ENCODE measurements around the gene GTF2H4.
"Not testable (repeated sequence)": the region's sequence is repeated elsewhere in the genome, so short reads cannot be mapped to it uniquely, and the experiment has no call there.

Gene GTF2H4

DNA sequence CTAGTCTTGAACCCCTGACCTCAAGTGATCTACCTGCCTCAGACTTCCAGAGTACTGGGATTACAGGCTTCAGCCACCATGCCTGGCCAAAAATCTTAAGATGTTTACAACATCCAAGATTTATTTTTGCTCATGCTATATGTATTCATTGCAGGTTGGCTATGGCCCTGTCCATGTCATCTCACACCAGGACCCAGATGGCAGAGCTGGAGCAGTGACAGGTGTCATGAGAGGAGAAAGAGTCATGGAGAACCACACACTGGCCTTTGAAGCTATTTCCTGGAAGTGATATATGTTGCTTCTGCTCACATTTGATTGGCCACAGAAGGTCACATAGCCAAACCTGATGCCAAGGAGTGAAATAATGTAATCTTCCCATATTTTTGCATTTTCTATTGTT lies 37.5 kb upstream of the GTF2H4 start:
- Histone ChIP-seq H3K4me3 (ENCODE audit: low read depth, low read length) (no peak overlapping the region), H3K27me3 (ENCODE audit: control insufficient read depth, insufficient read depth, low read length) (no peaks in the 10 kb centered on the region), H3K4me2 (ENCODE audit: low read length) (no peak overlapping the region), H3K79me2 (no peaks in the 10 kb centered on the region), H2AFZ (no peak overlapping the region), H3K27ac (no peak overlapping the region), H3K4me1 (no peaks in the 10 kb centered on the region), H3K9ac (no peak overlapping the region), H3K36me3 (ENCODE audit: control insufficient read depth, insufficient read depth, low read length) (no peaks in the 10 kb centered on the region), H3K9me3 (ENCODE audit: control insufficient read depth, low read length) (no peaks in the 10 kb centered on the region)
- no peak for TF ChIP-seq CTCF (IDR thresholded peaks at IDR 0.05)

DNA sequence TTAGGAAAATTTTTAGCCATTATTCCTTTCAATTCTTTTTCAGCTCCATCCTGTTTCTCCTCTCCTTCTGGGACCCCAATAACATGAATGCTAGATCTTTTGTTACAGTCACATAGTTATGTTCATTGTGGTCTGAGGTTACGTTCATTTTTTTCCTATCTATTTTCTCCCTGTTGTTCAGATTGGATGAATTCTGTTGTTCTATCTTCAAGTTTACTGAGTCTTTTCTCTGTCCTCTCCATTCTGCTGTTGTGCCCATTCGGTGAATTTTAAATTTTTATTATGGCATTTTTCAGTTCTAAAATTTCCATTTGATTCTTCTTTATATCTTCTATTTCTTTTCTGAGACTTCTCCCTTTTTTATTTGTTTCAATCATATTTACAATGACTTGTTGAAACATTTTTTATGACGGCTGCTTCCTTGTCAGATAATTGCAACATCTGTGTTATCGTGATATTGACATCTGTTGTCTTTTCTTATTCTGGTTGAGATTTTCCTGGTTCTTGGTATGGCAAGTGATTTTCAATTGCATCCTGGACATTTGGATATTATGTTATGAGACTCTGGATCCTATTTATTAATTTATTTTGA lies 36.3 kb upstream of the GTF2H4 start:
- peaks cover 7% of the 10 kb centered on the region for H3K4me1 ChIP-seq
- H3K4me2 ChIP-seq (ENCODE audit: low read length): no peak overlapping the region
- H3K36me3 ChIP-seq (ENCODE audit: control insufficient read depth, insufficient read depth, low read length): no peaks in the 10 kb centered on the region
- H3K9me3 ChIP-seq (ENCODE audit: control insufficient read depth, low read length): no peaks in the 10 kb centered on the region
- H3K27me3 ChIP-seq (ENCODE audit: control insufficient read depth, insufficient read depth, low read length): no peaks in the 10 kb centered on the region
- no peak overlapping the region for H3K9ac ChIP-seq
- no peak for TF ChIP-seq CTCF (IDR thresholded peaks at IDR 0.05)
- no peak overlapping the region for H2AFZ ChIP-seq
- no peak overlapping the region for H3K4me3 ChIP-seq (ENCODE audit: low read depth, low read length)
- H3K79me2 ChIP-seq: no peaks in the 10 kb centered on the region
- H3K27ac ChIP-seq: no peak overlapping the region

DNA sequence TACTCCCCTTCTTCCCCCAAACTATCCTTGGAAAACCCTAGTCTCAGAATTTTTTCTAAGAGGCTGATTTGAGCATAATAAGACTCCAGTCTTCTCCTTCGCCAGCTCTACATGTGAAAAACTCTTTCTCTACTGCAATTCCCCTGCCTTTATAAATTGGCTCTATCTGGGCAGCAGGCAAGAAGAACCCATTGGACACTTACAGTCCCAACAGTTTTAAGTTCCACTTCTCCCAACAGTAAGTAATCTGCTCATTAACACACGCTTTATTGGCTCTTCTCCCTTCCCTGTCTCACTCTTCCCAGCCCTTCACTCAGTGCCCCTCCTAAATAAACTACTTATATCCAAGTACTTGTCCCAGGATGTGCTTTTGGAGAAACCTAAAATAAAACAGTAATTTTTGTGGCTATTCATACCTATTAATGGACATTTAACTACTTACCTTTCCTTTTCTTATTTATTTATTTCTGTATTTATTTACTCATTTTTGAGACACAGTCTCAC lies 34.8 kb upstream of the GTF2H4 start:
- Histone ChIP-seq H3K27ac (no peak overlapping the region), H3K9ac (no peak overlapping the region), H3K79me2 (no peaks in the 10 kb centered on the region), H3K4me2 (ENCODE audit: low read length) (no peak overlapping the region), H3K36me3 (ENCODE audit: control insufficient read depth, insufficient read depth, low read length) (no peaks in the 10 kb centered on the region), H3K4me3 (ENCODE audit: low read depth, low read length) (no peak overlapping the region), H3K4me1 (peaks cover 8% of the 10 kb centered on the region), H3K9me3 (ENCODE audit: control insufficient read depth, low read length) (no peaks in the 10 kb centered on the region), H3K27me3 (ENCODE audit: control insufficient read depth, insufficient read depth, low read length) (no peaks in the 10 kb centered on the region), H2AFZ (no peak overlapping the region)
- no peak for TF ChIP-seq CTCF (IDR thresholded peaks at IDR 0.05)

DNA sequence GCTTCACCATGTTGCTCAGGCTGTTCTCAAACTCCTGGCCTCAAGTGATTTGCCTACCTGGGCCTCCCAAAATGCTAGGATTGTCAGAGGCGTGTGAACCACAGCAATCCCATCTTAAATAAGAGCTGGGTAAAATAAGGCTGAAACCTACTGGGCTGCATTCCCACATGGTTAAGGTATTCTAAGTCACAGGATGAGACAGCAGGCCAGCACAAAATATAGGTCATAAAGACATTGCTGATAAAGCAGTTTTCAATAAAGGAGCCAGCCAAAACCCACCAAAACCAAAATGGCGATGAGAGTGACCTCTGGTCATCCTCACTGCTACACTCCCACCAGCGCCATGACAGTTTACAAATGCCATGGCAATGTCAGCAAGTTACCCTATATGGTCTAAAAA lies 34.2 kb upstream of the GTF2H4 start:
- H3K4me1 ChIP-seq; H3K27me3 ChIP-seq (ENCODE audit: control insufficient read depth, insufficient read depth, low read length): not testable (repeated sequence)

DNA sequence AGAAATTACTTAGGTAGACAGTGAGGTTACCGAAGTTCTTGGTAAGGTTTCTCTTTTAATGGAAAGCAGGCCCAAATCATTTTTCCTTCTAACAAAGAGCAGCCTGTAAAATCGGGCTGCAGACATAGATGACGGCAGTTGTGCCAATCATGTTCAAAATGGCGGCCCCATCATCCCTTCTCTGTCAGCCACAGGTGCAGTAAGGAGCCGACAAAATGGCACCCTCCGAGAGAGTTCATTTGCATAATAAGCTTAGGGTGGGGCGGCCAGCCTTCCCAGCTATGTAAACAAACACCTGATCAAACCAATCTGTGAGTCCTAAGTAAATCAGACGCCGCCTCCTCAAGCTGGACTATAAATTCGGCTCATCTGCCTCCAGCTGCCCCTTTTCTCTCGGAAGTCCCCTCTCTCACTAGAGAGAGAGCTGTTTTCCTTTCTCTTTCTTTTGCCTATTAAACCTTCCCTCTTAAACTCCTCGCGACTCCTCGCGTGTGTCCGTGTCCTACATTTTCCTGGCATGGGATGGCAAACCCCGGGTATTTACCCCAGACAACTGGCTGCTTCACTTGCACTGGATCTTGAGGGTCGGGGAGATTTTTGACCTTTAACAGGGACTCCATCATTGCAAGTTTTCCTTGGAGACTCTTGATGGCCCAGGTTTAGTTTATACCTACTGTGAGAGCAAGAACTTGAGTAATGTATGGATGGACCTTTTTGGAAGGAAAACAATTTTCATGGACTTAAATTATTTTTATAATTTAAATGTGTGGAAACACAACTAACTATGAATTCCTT lies 32.6 kb upstream of the GTF2H4 start:
- TF ChIP-seq CTCF (IDR thresholded peaks at IDR 0.05): no peak
- peak overlapping the region; percentile 68 for H3K27ac ChIP-seq

More for the DNA sequence above, 34.2 kb upstream of the GTF2H4 start:
- not testable (repeated sequence) for H3K9ac ChIP-seq; H3K4me2 ChIP-seq (ENCODE audit: low read length); H3K4me3 ChIP-seq (ENCODE audit: low read depth, low read length); H3K36me3 ChIP-seq (ENCODE audit: control insufficient read depth, insufficient read depth, low read length); H3K9me3 ChIP-seq (ENCODE audit: control insufficient read depth, low read length); H2AFZ ChIP-seq; H3K79me2 ChIP-seq; H3K27ac ChIP-seq

More for the DNA sequence above, 32.6 kb upstream of the GTF2H4 start:
- H3K9me3 ChIP-seq (ENCODE audit: control insufficient read depth, low read length): no peaks in the 10 kb centered on the region
- H3K36me3 ChIP-seq (ENCODE audit: control insufficient read depth, insufficient read depth, low read length): no peaks in the 10 kb centered on the region
- no peak overlapping the region for H3K4me3 ChIP-seq (ENCODE audit: low read depth, low read length)
- H3K9ac ChIP-seq: no peak overlapping the region
- no peaks in the 10 kb centered on the region for H3K27me3 ChIP-seq (ENCODE audit: control insufficient read depth, insufficient read depth, low read length)
- no peak overlapping the region for H2AFZ ChIP-seq
- no peak overlapping the region for H3K4me2 ChIP-seq (ENCODE audit: low read length)
- H3K79me2 ChIP-seq: no peaks in the 10 kb centered on the region
- H3K4me1 ChIP-seq: peaks cover 19% of the 10 kb centered on the region
